PC-3 (cell line): ENCODE measurements around the gene ARHGDIG.

Experiments used
- CTCF ChIP-seq: fragments of 300-600 bp; sonication (generic); conservative IDR thresholded peaks from 2 replicates; pipeline ENCODE4 v1.5.1; 2017; ENCODE audit warnings: antibody characterized with exemption, low read depth, mild to moderate bottlenecking, low read length
- EZH2 ChIP-seq: fragments of 300-600 bp; sonication (generic); IDR thresholded peaks from one replicate; pipeline ENCODE4 v1.6.1; 2017; ENCODE audit warnings: antibody characterized with exemption, mild to moderate bottlenecking, low read length; ENCODE audit not compliant: unreplicated experiment
- EZH2phosphoT487 ChIP-seq: fragments of 300-600 bp; sonication (generic); IDR thresholded peaks from 2 replicates; pipeline ENCODE4 v1.6.1; 2018; ENCODE audit warnings: mild to moderate bottlenecking, antibody characterized with exemption, low read length, borderline replicate concordance

DNA sequence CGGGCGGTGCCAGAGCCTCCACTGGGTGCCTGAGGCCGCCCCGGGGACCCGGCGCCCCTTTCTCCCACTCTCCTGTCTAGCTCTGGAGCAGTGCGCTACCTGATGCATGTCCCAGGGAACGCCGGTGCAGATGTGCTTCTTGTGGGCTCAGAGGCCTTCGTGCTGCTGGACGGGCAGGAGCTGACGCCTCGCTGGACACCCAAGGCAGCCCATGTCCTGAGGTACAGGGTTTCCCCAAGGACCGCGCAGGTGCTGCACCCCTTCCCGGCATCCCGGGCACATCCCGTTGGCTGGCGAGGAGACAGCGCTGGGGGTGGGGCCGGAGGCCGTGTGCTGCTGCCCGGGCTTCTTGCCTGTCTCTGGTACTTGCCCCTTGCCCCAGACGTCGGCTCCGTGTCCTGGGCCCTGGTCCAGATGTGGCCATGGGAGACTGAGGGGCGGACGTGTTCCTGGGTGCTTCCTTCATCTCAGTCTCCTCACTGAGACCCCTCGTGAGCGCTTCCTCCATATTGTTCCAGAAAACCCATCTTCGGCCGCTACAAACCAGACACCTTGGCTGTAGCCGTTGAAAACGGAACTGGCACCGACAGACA lies 17.1 kb upstream of the ARHGDIG start:
- no peak for TF ChIP-seq EZH2
- no peak for TF ChIP-seq EZH2phosphoT487
- no peak for TF ChIP-seq CTCF
